AG08396 (cell line): Measurements from ENCODE around the gene CCR9.

ENCODE experiments used
- DNase-seq: peaks from one replicate; pipeline ENCODE4 v3.0.0; 2012; ENCODE audit warnings: low spot score, mixed read lengths

CCR9 gene

GRCh38 chr3:45873036-45873435 lies 13.3 kb upstream of the CCR9 start:
- DNase-seq: no peak

DNA sequence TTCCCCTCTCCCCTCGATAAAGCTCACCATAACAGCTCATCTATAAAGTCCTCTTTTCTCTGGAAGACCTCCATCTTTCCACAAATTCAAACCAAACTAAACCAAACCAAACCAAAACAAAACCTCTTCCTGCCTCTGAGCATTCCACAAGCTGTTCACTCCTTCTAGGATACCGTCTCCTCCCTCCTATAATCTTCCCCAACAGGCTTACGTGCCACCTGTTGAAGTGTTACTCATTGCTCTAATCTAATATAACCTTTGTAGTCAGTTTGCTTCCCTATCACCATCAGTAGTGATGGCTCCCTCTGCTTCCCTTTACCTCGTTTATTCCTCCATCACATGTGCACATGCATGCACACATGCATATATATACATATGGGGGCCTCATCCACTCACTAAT lies 12.7 kb upstream of the CCR9 start:
- no peak for DNase-seq

DNA sequence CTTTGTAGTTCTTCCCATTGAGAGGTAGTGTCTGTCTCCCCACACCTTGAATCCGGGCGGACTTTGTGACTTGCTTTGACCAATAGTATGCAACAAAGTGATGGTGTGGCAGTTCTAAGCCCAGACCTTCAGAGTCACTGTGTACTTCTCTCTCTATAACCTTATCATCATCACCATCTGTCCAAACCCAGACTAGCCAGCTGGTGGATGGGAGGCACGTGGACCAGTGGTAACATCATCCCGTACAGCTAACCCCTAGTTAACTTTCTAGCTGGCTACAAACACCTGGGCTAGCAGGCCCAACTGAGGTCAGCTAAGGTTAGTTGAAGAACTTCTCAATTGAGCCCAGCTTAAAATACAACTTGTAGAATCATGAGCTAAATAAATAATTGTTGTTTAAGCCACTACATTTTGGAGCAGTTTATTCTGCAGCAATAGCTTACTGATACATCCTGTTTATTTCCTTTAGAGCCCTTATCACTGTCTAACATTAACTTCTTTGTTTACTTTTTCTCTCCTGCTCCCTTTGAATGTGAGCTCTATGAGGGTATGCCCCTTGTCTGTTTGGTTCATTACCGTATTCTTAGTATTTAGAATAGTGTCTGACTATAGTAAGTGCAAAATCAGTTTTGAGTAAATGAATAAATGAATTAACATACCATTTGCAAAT lies 11.5 kb upstream of the CCR9 start:
- DNase-seq: no peak

DNA sequence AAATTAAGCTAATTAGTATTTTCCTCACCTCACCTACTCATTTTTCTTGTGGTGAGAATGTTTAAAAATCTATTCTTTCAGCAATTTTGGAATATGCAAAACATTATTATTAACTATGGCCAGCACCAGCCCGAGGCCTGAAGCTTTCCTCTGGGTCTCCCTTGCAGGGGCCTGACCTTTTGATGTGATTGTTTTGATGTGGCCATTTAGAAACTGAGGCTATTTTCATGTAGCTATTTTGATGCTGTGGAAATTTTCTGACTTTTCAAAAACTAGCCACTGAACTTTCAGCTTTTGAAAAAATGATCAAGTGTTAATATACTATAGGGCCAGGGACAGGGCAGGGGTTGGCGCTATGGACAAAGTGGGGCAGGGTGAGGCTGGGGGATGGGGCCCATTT lies 8.2 kb upstream of the CCR9 start:
- DNase-seq: no peak

GRCh38 chr3:45880725-45881077 lies 5.6 kb upstream of the CCR9 start:
- DNase-seq: no peak

GRCh38 chr3:45881078-45882022 lies 5.0 kb upstream of the CCR9 start:
- peak; percentile 14 for DNase-seq

DNA sequence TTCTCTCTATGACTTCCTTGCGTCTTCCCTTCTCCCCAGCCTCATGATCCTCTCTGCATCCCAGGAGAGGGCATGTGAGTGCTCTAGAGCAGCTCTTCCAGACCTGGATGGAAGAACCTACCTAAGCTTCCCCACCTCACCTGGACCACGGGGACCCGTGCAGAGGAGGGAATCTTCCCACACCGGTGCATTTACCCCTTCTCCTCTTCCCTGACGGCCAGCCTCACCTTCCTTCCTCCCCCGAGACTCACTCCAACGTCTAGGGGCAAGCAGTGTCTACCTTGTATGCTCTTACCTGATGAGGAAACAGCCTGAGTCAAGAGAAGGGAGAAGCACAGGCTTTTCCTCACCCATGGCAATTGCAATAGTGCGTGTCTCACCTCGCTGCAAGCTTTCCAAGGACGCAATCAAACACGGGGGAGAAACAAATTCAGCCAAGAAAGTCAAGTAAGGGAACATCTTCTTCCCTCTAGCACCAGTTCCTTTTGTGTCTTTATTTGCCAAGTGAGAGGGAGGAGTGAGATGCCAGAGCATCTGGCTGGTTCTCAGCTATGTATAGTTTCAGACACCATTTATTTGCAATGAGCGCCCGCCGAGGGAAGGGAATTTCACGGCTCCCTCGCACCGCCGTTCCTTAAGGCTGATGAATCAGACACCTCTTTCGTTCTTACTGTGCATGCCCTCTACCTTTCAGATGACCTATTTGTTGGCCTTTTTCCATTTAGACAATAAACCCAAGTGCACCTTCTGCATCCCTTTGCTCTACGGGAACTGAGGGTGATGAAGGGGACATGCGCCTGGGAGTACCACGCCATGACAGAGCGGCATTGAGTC lies 1.8 kb upstream of the CCR9 start:
- DNase-seq: no peak

DNA sequence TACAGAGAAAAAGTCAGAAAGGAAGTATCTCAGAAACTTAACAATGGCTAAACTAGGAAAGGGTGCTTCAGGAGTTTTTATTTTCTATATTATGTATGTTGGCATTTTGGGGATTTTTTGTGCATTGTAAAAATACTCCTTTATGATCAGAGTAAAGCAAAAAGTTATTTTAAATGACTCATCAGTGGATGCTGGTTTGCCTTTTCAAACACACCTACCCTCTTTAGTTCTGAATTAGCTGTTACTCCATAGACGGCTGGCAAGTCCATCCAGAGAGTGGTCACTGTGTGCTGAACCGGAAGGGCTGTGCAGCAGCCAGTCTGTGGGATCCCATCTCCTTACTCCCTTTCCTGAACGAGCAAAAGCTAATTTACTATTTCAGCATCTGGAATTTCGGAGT lies 942 bp downstream of the CCR9 start:
- no peak for DNase-seq

DNA sequence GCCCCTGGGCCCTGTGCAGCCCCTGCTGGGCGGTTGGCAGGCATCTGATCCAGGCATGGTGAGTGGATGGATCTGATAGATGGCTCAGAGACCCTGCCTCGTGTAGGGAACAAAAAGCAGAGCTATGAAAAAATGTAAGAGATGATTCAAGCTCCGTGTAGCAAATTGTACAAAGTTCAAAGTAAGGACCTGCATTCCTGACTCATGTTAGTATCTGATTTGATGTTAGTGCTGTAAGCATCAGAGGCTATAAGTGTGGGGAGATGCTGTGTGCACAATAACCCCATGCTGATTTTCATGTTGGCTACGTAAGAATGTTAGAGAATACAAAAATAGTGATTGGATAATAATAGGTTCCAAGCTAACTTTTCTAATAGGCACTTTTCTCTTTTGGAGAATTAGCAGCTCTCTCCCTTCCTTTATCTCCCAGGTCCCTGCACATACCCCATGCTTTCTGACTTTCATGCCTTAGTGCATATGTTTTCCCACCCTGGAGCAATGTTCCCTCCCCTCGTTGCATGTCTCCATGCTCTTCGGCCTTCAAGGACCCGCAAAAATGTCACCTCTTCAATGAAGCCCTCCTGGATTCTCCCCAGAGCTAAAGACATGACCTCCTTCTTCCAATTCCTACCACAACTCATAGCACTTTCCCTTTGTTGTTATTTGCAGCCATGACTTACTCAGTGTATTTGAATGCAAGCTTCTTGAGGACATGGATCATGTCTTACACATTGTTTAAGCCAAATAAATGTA lies 1.6 kb downstream of the CCR9 start:
- DNase-seq: no peak

GRCh38 chr3:45889337-45889736 lies 3.0 kb downstream of the CCR9 start:
- no peak for DNase-seq

DNA sequence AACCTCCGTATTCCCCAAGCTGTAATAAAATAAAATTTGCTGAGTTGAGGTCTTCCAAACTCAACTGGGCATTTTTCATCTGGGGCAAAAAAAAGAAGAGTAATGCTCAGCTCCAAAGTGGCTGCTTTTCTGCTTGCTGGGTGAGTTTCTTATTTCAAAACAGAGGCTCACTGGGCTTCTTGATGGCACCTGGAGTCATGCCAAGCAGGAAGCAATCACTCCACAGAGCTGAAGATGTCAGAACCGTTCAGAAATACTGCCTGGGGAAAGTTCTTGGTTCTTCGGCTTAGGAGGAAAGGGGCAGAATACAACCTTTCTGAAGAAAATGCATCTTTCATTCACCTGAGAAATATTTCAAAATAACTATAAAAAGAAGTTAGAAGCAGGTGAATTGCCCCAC lies 4.1 kb downstream of the CCR9 start:
- DNase-seq: no peak

DNA sequence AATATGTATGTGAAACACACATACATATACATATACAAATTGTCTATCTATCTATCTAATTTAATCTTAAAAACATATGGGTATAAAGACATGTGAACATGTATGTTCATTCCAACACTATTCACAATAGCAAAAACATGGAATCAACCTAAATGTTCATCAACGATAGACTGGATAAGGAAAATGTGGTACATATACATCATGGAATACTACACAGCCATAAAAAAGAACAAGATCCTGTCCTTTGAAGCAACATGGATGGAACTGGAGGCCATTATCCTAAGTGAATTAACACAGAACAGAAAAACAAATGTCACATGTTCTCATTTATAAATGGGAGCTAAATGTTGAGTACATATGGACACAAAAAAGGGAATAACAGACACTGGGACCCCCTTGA lies 5.8 kb downstream of the CCR9 start:
- no peak for DNase-seq

- DNase-seq: no peak
These were observed 7.7 kb downstream of the CCR9 start for GRCh38 chr3:45894015-45894414.

GRCh38 chr3:45895686-45896468 lies 9.5 kb downstream of the CCR9 start:
- no peak for DNase-seq

- peak; percentile 30 for DNase-seq
These were observed 10.6 kb downstream of the CCR9 start for GRCh38 chr3:45896956-45897355.

DNA sequence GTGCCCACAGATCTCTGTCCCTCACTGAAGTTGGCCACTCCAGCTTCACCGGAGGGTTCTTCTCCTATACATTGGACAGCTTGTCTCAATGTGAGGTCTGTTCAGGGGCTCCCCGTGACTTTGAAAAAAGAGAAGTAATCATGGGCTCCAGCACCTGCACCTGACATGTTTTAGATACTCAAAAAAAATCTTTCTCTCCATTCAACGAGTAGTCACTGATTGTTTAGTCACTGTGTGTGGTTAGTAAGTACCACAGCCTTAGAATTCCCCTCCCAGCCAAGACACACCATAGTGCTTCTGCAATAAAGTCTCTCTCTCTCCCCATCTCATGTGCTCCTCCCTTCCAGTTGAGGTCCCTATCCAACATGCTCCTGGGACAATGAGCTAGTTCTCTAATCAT lies 18.6 kb downstream of the CCR9 start:
- no peak for DNase-seq

DNA sequence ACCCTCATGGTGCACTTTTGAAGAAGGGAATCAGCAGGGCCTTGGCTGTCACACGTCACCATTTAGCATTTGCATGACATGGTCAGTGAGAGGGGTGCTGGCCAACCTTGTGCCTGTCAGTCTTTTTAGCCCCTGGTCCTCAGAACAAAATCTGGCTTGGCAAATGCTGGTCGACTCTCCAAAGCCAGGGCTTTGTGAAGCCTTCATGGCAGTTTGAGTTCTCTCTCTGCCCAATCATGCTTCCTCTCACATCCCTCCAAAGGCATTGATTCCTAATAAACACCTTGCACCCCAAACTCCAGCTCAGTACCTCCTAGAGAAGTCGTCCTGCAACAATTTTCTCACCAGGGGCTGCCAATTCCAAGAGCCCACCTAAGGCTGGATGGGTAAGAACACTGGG lies 19.4 kb downstream of the CCR9 start:
- DNase-seq: no peak

DNA sequence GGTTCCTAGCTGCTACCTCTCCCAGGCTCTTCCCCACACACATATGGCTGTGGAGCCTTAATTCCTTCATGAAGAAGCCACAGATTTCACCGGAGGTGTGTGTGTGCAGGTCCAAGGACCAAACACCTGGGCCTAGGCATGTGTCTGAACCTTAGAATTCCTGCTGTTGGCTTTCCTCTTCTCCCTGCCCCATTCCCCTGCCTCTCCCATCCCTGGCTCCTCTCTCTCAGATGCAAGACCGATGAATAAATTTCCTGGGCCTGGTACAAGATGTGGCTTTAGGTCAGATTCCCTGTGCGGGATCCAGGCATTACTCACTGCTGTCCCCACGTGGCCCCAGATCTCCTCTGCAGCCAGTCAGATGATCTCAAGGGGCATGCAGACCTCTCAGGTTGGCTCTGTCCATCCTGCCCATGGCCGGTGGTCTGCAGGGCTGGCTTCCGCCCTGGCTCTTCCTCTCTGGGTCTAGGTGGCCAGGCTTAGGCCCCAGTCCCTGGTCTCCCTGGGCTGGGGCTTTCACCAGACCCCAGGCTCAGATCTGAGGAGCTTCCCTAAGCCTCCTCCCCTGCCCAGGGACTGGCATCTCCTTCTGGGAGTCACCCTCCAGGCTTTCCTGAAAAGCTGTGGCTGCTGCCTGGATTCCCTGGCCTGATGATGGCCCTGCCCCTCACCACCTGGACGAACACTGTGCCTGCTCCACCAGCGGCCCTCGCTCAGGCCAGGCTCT lies 20.5 kb downstream of the CCR9 start:
- DNase-seq: peak; percentile 71

DNA sequence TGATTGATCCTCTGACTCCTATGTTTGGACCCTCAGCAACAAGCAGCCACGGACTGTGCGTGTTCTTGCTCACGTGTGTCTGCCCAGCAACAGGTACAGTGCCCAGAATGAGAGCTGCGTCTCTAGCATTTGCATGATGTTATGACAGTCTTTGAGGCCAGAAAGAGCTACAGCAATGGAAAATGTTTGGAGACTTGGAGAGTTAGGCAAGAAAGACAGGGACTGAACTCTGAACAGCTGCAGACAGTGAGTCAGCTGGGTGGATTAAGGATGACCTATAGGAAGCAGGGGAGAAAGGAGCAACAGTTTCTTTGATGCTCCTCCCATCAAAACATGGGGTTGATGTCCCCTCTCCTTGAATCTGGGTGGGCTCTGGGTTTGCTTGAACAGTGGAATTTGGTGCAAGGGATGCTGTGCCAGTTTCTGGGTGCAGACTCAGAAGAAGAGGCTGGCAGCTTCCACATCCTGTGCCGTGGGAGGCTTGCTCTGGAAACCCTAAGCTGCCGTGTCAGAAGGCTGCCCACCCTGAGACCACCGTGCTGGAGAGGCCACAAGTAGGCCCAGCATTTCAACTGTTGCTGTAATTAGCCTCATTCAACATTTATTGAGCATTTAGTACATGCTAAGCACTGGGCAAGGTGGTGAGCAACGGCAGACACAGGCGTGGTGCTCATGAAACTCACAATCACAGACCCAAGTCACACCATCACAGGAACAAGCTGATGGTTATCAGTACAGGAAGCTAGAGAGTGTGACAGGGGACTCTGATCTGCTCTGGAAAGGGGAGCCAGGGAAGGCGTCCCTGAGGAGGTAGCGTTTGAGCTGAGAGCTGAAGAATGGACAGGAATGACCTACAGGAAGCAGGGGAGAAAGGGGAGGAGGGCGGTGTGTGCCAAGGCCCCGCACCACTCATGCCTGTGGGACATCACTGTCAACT lies 21.7 kb downstream of the CCR9 start:
- peak; percentile 62 for DNase-seq
